B cell (primary cell): ENCODE data around the gene PLAC9.

Source experiments
- EZH2 ChIP-seq: IDR thresholded peaks from 2 replicates; pipeline ENCODE4 v1.6.1; 2012; ENCODE audit warnings: borderline replicate concordance, low read depth, mild to moderate bottlenecking, moderate library complexity, low read length; ENCODE audit not compliant: insufficient read depth, poor library complexity, severe bottlenecking
- TF ChIP-seq, protein P1 (sequence below): fragments of 200-600 bp; IDR thresholded peaks from one replicate; pipeline ENCODE4 v1.8.0; 2022; ENCODE audit warnings: antibody characterized with exemption, mild to moderate bottlenecking

DNA sequence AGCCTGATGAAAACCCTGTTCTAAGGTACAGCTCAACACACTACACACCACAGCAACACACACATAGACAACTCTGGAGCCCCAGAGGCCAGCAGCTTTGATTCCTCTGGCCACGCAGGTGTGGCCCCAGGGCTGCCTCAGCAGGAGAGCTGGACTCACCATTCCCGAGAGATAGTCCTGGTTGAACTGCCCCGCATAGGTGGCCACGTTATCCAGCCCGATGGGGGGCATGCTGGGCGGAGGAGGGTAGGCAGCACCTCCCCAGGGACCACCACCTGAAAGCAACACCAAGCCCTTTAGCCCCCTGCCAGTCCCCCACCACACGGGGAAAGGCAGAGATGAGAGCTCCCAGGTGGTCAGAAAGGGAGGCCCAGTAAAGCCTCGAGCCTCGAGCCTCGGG lies 38.1 kb downstream of the PLAC9 start:
- TF ChIP-seq, protein P1, sequence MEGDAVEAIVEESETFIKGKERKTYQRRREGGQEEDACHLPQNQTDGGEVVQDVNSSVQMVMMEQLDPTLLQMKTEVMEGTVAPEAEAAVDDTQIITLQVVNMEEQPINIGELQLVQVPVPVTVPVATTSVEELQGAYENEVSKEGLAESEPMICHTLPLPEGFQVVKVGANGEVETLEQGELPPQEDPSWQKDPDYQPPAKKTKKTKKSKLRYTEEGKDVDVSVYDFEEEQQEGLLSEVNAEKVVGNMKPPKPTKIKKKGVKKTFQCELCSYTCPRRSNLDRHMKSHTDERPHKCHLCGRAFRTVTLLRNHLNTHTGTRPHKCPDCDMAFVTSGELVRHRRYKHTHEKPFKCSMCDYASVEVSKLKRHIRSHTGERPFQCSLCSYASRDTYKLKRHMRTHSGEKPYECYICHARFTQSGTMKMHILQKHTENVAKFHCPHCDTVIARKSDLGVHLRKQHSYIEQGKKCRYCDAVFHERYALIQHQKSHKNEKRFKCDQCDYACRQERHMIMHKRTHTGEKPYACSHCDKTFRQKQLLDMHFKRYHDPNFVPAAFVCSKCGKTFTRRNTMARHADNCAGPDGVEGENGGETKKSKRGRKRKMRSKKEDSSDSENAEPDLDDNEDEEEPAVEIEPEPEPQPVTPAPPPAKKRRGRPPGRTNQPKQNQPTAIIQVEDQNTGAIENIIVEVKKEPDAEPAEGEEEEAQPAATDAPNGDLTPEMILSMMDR, result no peak
- no peak for TF ChIP-seq EZH2
